GM12892 (cell line): ENCODE results near the gene SGTA.

ENCODE experiments used
- POLR2A ChIP-seq: IDR thresholded peaks from 2 replicates; pipeline ENCODE4 v1.6.1; 2011; ENCODE audit warnings: low read depth, low read length, control low read depth
- POLR2AphosphoS5 ChIP-seq: IDR thresholded peaks from 2 replicates; pipeline ENCODE4 v1.6.1; 2011; ENCODE audit warnings: low read depth, low read length, control low read depth

DNA sequence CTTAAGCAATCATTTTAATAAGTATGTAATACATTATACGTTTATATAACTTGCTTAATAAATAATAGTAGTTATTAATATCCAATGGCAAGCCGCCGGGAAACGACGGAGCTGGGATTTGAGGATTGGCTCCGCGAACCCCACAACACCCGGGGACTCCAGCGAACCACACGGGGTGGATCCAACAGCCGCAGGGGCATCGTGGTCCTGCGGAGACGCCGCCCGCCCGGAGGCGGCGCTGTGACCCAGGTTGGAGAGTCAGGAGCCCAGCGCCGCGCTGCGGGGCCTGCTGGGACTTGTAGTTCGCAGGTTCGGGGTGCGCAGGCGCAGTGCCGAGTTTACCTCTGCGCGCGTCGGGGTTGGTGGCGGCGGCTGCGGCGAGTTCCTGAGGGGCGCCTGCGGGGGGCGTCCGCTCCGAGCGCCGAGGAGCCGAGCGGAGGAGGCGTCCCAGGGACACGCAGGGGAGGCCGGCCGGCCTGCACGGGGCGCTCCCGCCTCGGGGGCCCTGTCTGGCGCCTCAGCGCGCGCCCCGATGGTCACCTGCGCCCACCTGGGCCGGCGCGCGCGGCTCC, 36.6 kb upstream of the SGTA start, which contains the start of gene ZNF554:
- TF ChIP-seq POLR2A (no peak; the same call in 1 of the 2 replicates), POLR2AphosphoS5 (no peak)
